K562 (cell line): ENCODE results near the gene VSIG10. TPM values are rescaled to one million over a fixed set of nuclear protein-coding genes. Genes with fewer than 3 reads are reported as not detected.

Experiments used
- ATAC-seq: fragments of 200-7000 bp; cut with Tn5 transposase; 3 replicates; pipeline ENCODE4 v1.9.1; 2020; ENCODE audit warnings: moderate library complexity
- BruUV-seq: library from RNA; stranded (reverse); fragments of 400-500 nt; replicated peaks from 2 replicates; lab custom pipeline; 2021; lab: Mats Ljungman, UMichigan
- CTCF ChIA-PET: fragments of 300-600 bp; formaldehyde crosslinking; extraction: SDS; loops from one replicate; lab custom pipeline; 2021; ENCODE audit warnings: low intra/inter-chr PET ratio; lab: Yijun Ruan, JAX
- POLR2A ChIA-PET: fragments of 300-600, 350-650 bp; sonication (Branson Sonifier 250); formaldehyde crosslinking; extraction: SDS; loops from one replicate; lab custom pipeline; 2021; ENCODE audit warnings: antibody characterized with exemption, inconsistent platforms; lab: Yijun Ruan, JAX
- DNase-seq, 4 experiments: peaks; one replicate each; pipeline versions ENCODE4 v3.0.0 to v3.0.0-alpha.2; 2011 to 2018; ENCODE audit warnings: low spot score in 3 of 4, mixed read lengths in 3 of 4; ENCODE audit errors: extremely low read depth in 1 of 4
- FAIRE-seq: peaks from 2 replicates; lab custom pipeline; 2011; peaks lifted over from hg19 to GRCh38; lab: Jason Lieb, UNC
- H2AFZ ChIP-seq: 2 replicates; pipeline ENCODE4 v1.6.0; 2011; ENCODE audit warnings: low read depth, low read length, control low read depth, inconsistent platforms
- H3K27ac ChIP-seq: fragments of 200-600 bp; 3 replicates; pipeline ENCODE4 v1.8.0; 2011; ENCODE audit warnings: low read depth, mild to moderate bottlenecking, control low read depth, inconsistent platforms, low read length, moderate library complexity, mixed read lengths; ENCODE audit errors: extremely low read depth
- H3K27me3 ChIP-seq, 2 experiments: fragments of 300-600 bp in 1 of 2; 2 replicates in 1 of 2; 3 replicates in 1 of 2; pipeline versions ENCODE4 v1.6.0 to v1.8.0; 2011; ENCODE audit warnings: inconsistent platforms in 2 of 2, low read length in 2 of 2, mild to moderate bottlenecking in 1 of 2, mixed read lengths in 1 of 2, moderate library complexity in 1 of 2; ENCODE audit not compliant: control insufficient read depth in 2 of 2, insufficient read depth in 2 of 2
- H3K36me3 ChIP-seq: fragments of 300-600 bp; 3 replicates; pipeline ENCODE4 v1.8.0; 2011; ENCODE audit warnings: mild to moderate bottlenecking, low read length, inconsistent platforms; ENCODE audit not compliant: control insufficient read depth, insufficient read depth
- H3K4me1 ChIP-seq, 2 experiments: fragments of 200-600 bp in 1 of 2; replicated peaks in 1 of 2; 2 replicates in 1 of 2; 3 replicates in 1 of 2; pipeline versions ENCODE4 v1.5.1 to v1.8.0; 2011; ENCODE audit warnings: inconsistent platforms in 2 of 2, low read length in 2 of 2, mild to moderate bottlenecking in 1 of 2, mixed read lengths in 1 of 2, moderate library complexity in 1 of 2; ENCODE audit not compliant: control insufficient read depth in 2 of 2, insufficient read depth in 2 of 2
- H3K4me2 ChIP-seq: 2 replicates; pipeline ENCODE4 v1.6.1; 2011; ENCODE audit warnings: low read length, control low read depth, inconsistent platforms, mixed read lengths; ENCODE audit not compliant: insufficient read depth
- H3K4me3 ChIP-seq: fragments of 200-600 bp; sonication (generic), shearing (Covaris generic); 2 replicates; pipeline ENCODE4 v1.5.1; 2016; ENCODE audit warnings: control low read depth, inconsistent platforms
- H3K79me2 ChIP-seq: fragments of 200-600 bp; 3 replicates; pipeline ENCODE4 v1.8.0; 2011; ENCODE audit warnings: low read length, inconsistent platforms; ENCODE audit not compliant: control insufficient read depth, insufficient read depth
- H3K9ac ChIP-seq, 2 experiments: 2 replicates each; pipeline versions ENCODE4 v1.6.0 to v1.6.1; 2011; ENCODE audit warnings: low read depth in 2 of 2, low read length in 2 of 2, control low read depth in 1 of 2, inconsistent platforms in 1 of 2, mild to moderate bottlenecking in 1 of 2, mixed read lengths in 1 of 2; ENCODE audit not compliant: insufficient read depth in 1 of 2
- H3K9me1 ChIP-seq: one replicate; pipeline ENCODE4 v1.6.0; 2011; ENCODE audit warnings: inconsistent platforms, mild to moderate bottlenecking, low read length, moderate library complexity; ENCODE audit not compliant: control insufficient read depth, insufficient read depth
- H3K9me3 ChIP-seq: replicated peaks from 2 replicates; pipeline ENCODE4 v1.5.1; 2011; ENCODE audit warnings: low read depth, low read length, inconsistent platforms; ENCODE audit not compliant: control insufficient read depth, insufficient read depth
- H4K20me1 ChIP-seq: replicated peaks from 2 replicates; pipeline ENCODE4 v1.6.1; 2011; ENCODE audit warnings: low read length, inconsistent platforms, mixed read lengths; ENCODE audit not compliant: control insufficient read depth, insufficient read depth
- CBFA2T3 ChIP-seq: fragments of 450-650 bp; IDR thresholded peaks from 2 replicates; pipeline ENCODE4 v1.6.1; 2017
- HDAC6 ChIP-seq: IDR thresholded peaks from 2 replicates; pipeline ENCODE4 v1.6.1; 2012; ENCODE audit warnings: low read depth, mild to moderate bottlenecking, control low read depth, inconsistent platforms, low read length, moderate library complexity
- HDAC8 ChIP-seq: fragments of 450-650 bp; IDR thresholded peaks from 2 replicates; pipeline ENCODE4 v1.6.1; 2016; ENCODE audit warnings: mild to moderate bottlenecking, missing genetic modification characterization, moderate library complexity, missing compliant biosample characterization
- SMAD1 ChIP-seq: fragments of 150-350 bp; IDR thresholded peaks from 2 replicates; pipeline ENCODE4 v1.6.1; 2014; ENCODE audit warnings: low read length, low read depth; ENCODE audit not compliant: partially characterized antibody
- SMARCE1 ChIP-seq: fragments of 450-650 bp; IDR thresholded peaks from 2 replicates; pipeline ENCODE4 v1.7.1; 2016; ENCODE audit warnings: mild to moderate bottlenecking
- SPI1 ChIP-seq: IDR thresholded peaks from 2 replicates; pipeline ENCODE4 v1.6.1; 2011; ENCODE audit warnings: low read depth, low read length, control low read depth, borderline replicate concordance
- USF2 ChIP-seq: sonication (generic); formaldehyde crosslinking; IDR thresholded peaks from 2 replicates; pipeline ENCODE4 v1.5.0; 2020; ENCODE audit warnings: missing genetic modification reagents
- ZMIZ1 ChIP-seq, 2 experiments: fragments of 150-350 bp in 1 of 2; IDR thresholded peaks; 2 replicates each; pipeline ENCODE4 v1.6.1; 2012 to 2016; ENCODE audit warnings: low read depth in 2 of 2, low read length in 2 of 2, mild to moderate bottlenecking in 1 of 2, moderate library complexity in 1 of 2
- ZNF316 ChIP-seq: fragments of 450-650 bp; IDR thresholded peaks from 2 replicates; pipeline ENCODE4 v1.6.1; 2016
- WGBS: fragments of 100-300 bp; shearing (Covaris generic); methylation state at CpG from one replicate; pipeline ENCODE4 v1.1.6; 2016; ENCODE audit warnings: low coverage, mixed read lengths; ENCODE audit not compliant: insufficient coverage; ENCODE audit errors: missing lambda C conversion rate; 5-methylcytosine and 5-hydroxymethylcytosine counted together
- in situ Hi-C: fragments of 300-500 bp; cut with MboI; formaldehyde crosslinking; loops from 4 replicates; pipeline ENCODE4 v1.15.0; 2018; ENCODE audit warnings: inconsistent platforms, mixed read lengths
- intact Hi-C: fragments of 100-400 bp; cut with micrococcal nuclease; formaldehyde crosslinking; loops from 2 replicates; pipeline ENCODE4 v1.14.2; 2022
- polyA plus RNA-seq, 8 experiments: library from polyadenylated mRNA; depleted of rRNA in 4 of 8; stranded (reverse) in 5 of 8; unstranded in 3 of 8; fragments of >200 nt; fragmentation: Nextera tagmentation in 2 of 8; fragmentation: Illumina TruSeq in 1 of 8; extraction: Ambion mirVana in 2 of 8; extraction: Trizol in 1 of 8; gene quantifications; 2 replicates each; pipeline versions ENCODE4 v1.2.1 to v1.2.3, GENCODE V29; 2011 to 2014; ENCODE audit warnings: inconsistent platforms in 1 of 8, missing spikeins in 1 of 8
- total RNA-seq, 7 experiments: library from RNA; depleted of rRNA in 6 of 7; stranded (reverse); fragments of >200 nt in 6 of 7; fragmentation: Illumina TruSeq in 2 of 7; extraction: Trizol in 2 of 7; gene quantifications; 2 replicates each; pipeline versions ENCODE4 v1.2.1 to v1.2.3, GENCODE V29; 2011 to 2021; ENCODE audit warnings: low replicate concordance in 1 of 7

VSIG10 gene
- total and polyA plus RNA-seq, 9 of the 15 experiments (the other 6 are each of a cell fraction or from before 2014, with no cell fraction given): 4.1 to 8.8 (median 4.7) TPM

- no peak overlapping the region for H3K27ac ChIP-seq
- H4K20me1 ChIP-seq: no peaks in the 10 kb centered on the region
- intact Hi-C loops (no loop called here), in situ Hi-C loops (no loop called here)
- peaks cover 3% of the 10 kb centered on the region for H3K9me1 ChIP-seq
- POLR2A ChIA-PET: interaction anchor here (0.6 to 2.4 kb wide), 3 partner anchors 10 to 13 kb away, joined by 3 to 7 read pairs (median 5); no protein-coding TSS in a partner anchor
- DNase-seq: no peak
- no peak overlapping the region for H3K9ac ChIP-seq
- no peak overlapping the region for H3K4me2 ChIP-seq
- no peak for ATAC-seq
- no peaks in the 10 kb centered on the region for H3K9me3 ChIP-seq
- no peak for FAIRE-seq
- no peak overlapping the region for H2AFZ ChIP-seq
- no peak overlapping the region for H3K4me3 ChIP-seq
- WGBS: 90% methylated on average over 4 of the region's 4 CpGs
- no peak for TF ChIP-seq SMAD1
- no peak for TF ChIP-seq HDAC6
- TF ChIP-seq ZNF316: no peak
- TF ChIP-seq SMARCE1: no peak
- TF ChIP-seq ZMIZ1 (IDR thresholded peaks at IDR 0.05; ENCODE audit: low read depth in 2 of 2, low read length in 2 of 2): no peak
- no peak for TF ChIP-seq USF2 (CRISPR knock-in tag)
- TF ChIP-seq CBFA2T3: no peak
- TF ChIP-seq SPI1: no peak
- no peak for TF ChIP-seq HDAC8 (tag)
- H3K27me3 ChIP-seq: no peaks in the 10 kb centered on the region
- peaks cover 66% of the 10 kb centered on the region; the same call in 2 of the 3 replicates for H3K36me3 ChIP-seq
- no TSS peak for BruUV-seq
- H3K79me2 ChIP-seq: no peaks in the 10 kb centered on the region
- no peaks in the 10 kb centered on the region for H3K4me1 ChIP-seq
- CTCF ChIA-PET: no interaction called here
Observed at GRCh38 chr12:118046430-118046829, 57.4 kb downstream of the VSIG10 start.
